Fibroblast of lung (primary cell): ENCODE data around the gene GABPA. TPM values are rescaled to one million over a fixed set of nuclear protein-coding genes. Genes with fewer than 3 reads are reported as not detected.
"Not testable (repeated sequence)": the region's sequence is repeated elsewhere in the genome, so short reads cannot be mapped to it uniquely, and the experiment has no call there.

Experiments used
- DNase-seq, 2 donors: peaks; one replicate each; pipeline versions ENCODE4 v3.0.0 to v3.0.0-alpha.2; 2010; ENCODE audit warnings: low read depth in 2 of 2
- H2AFZ ChIP-seq: 2 replicates; pipeline ENCODE4 v1.5.1; 2012; ENCODE audit warnings: low read length, control low read depth, inconsistent platforms
- H3K27ac ChIP-seq: 2 replicates; pipeline ENCODE4 v1.5.1; 2011; ENCODE audit warnings: low read length, control low read depth; ENCODE audit not compliant: insufficient read depth
- H3K27me3 ChIP-seq: 2 replicates; pipeline ENCODE4 v1.5.1; 2011; ENCODE audit warnings: mild to moderate bottlenecking, low read length; ENCODE audit not compliant: control insufficient read depth, insufficient read depth
- H3K36me3 ChIP-seq: 2 replicates; pipeline ENCODE4 v1.5.1; 2011; ENCODE audit warnings: low read length; ENCODE audit not compliant: control insufficient read depth, insufficient read depth
- H3K4me1 ChIP-seq: 2 replicates; pipeline ENCODE4 v1.5.1; 2011; ENCODE audit warnings: low read length; ENCODE audit not compliant: control insufficient read depth, insufficient read depth; ENCODE audit errors: extremely low read depth
- H3K4me2 ChIP-seq: 2 replicates; pipeline ENCODE4 v1.5.1; 2011; ENCODE audit warnings: low read length, control low read depth; ENCODE audit not compliant: insufficient read depth; ENCODE audit errors: extremely low read depth
- H3K4me3 ChIP-seq, 4 experiments: fragments of 200-600 bp in 1 of 4; sonication (generic) in 1 of 4; replicated peaks in 1 of 4; 2 replicates each; pipeline ENCODE4 v1.5.1; 2011 to 2016; ENCODE audit warnings: low read length in 4 of 4, low read depth in 3 of 4, mild to moderate bottlenecking in 3 of 4, control low read depth in 2 of 4, inconsistent platforms in 1 of 4, mixed read lengths in 1 of 4; ENCODE audit not compliant: insufficient read depth in 1 of 4; ENCODE audit errors: control extremely low read depth in 1 of 4
- H3K79me2 ChIP-seq: 2 replicates; pipeline ENCODE4 v1.5.1; 2012; ENCODE audit warnings: mild to moderate bottlenecking, low read length, inconsistent platforms; ENCODE audit not compliant: control insufficient read depth, insufficient read depth
- H3K9ac ChIP-seq: 2 replicates; pipeline ENCODE4 v1.5.1; 2011; ENCODE audit warnings: mild to moderate bottlenecking, low read length, control low read depth; ENCODE audit not compliant: insufficient read depth
- H3K9me3 ChIP-seq: 2 replicates; pipeline ENCODE4 v1.5.1; 2012; ENCODE audit warnings: low read depth, low read length; ENCODE audit not compliant: control insufficient read depth, insufficient read depth
- H4K20me1 ChIP-seq: 2 replicates; pipeline ENCODE4 v1.5.1; 2011; ENCODE audit warnings: low read length; ENCODE audit not compliant: control insufficient read depth, insufficient read depth; ENCODE audit errors: extremely low read depth
- CTCF ChIP-seq, 2 donors: IDR thresholded peaks in 1 of 2; conservative IDR thresholded peaks in 1 of 2; 1 replicate in 1 of 2; 2 replicates in 1 of 2; pipeline ENCODE4 v1.5.1; 2011 to 2012; ENCODE audit warnings: low read length in 2 of 2, control low read depth in 1 of 2, inconsistent platforms in 1 of 2, low read depth in 1 of 2, mild to moderate bottlenecking in 1 of 2
- EZH2 ChIP-seq: IDR thresholded peaks from 2 replicates; pipeline ENCODE4 v1.5.1; 2012; ENCODE audit warnings: low read length, control low read depth, mild to moderate bottlenecking; ENCODE audit errors: missing control alignments
- polyA plus RNA-seq, 2 donors: library from polyadenylated mRNA; depleted of rRNA in 1 of 2; stranded (reverse) in 1 of 2; unstranded in 1 of 2; fragments of >200 nt; gene quantifications; 2 replicates each; pipeline ENCODE4 v1.2.1, GENCODE V29; 2011 to 2012; ENCODE audit warnings: missing spikeins in 1 of 2
- total RNA-seq: library from RNA; depleted of rRNA; stranded (reverse); fragments of >200 nt; gene quantifications from 2 replicates; pipeline ENCODE4 v1.2.1, GENCODE V29; 2014

The GABPA gene
- total and polyA plus RNA-seq, 2 donors (not counting 1 experiment from before 2014, with no cell fraction given) = 20.5 to 28.6 TPM

DNA sequence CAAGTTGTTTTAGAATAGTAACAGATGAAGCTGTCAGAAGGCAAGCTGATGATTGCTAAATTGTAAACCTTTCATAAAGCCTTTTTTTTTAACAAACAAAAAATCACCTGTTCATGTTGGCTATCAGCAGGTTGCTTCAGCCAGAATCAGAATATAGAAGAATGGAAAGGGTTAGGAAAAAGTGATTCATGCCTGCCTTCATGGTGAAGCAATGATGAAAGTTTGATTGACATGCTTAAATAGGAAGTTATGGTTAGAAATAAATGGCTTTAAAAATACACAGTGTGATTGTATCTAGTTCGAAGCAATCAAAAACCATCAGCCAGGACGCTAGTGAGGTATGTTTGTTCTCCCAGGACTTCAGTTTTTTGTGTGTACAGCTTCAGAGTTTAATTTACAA is 37.9 kb downstream of the GABPA start:
- Histone ChIP-seq H3K4me1 (no peaks in the 10 kb centered on the region), H3K36me3 (no peaks in the 10 kb centered on the region), H3K27me3 (no peaks in the 10 kb centered on the region), H3K9ac (no peak overlapping the region), H3K27ac (no peak overlapping the region), H3K9me3 (no peaks in the 10 kb centered on the region), H3K4me2 (no peak overlapping the region), H3K79me2 (no peaks in the 10 kb centered on the region), H3K4me3 (no peak overlapping the region), H4K20me1 (no peaks in the 10 kb centered on the region), H2AFZ (no peak overlapping the region)
- peak in 1 of 2 donors; percentile 3 for DNase-seq
- TF ChIP-seq CTCF (conservative IDR thresholded peaks at IDR 0.05 in 1 of 2, IDR thresholded peaks at IDR 0.05 in 1 of 2; ENCODE audit: low read depth in 1 of 2, low read length in 2 of 2) = no peak
- TF ChIP-seq EZH2 = no peak

- Histone ChIP-seq H3K36me3 (no peaks in the 10 kb centered on the region), H3K27ac (no peak overlapping the region), H2AFZ (no peak overlapping the region), H3K4me2 (no peak overlapping the region), H3K27me3 (no peaks in the 10 kb centered on the region), H3K4me3 (no peak overlapping the region), H3K9me3 (no peaks in the 10 kb centered on the region), H3K79me2 (no peaks in the 10 kb centered on the region), H3K4me1 (no peaks in the 10 kb centered on the region), H4K20me1 (no peaks in the 10 kb centered on the region), H3K9ac (no peak overlapping the region)
- no peak for DNase-seq
- TF ChIP-seq CTCF (conservative IDR thresholded peaks at IDR 0.05 in 1 of 2, IDR thresholded peaks at IDR 0.05 in 1 of 2; ENCODE audit: low read depth in 1 of 2, low read length in 2 of 2) = no peak
These were observed 41.7 kb downstream of the GABPA start for GRCh38 chr21:25776440-25776839.

GRCh38 chr21:25778126-25778875 is 43.5 kb downstream of the GABPA start:
- not testable (repeated sequence) for H3K9me3 ChIP-seq, DNase-seq, H3K4me1 ChIP-seq, H4K20me1 ChIP-seq, H3K36me3 ChIP-seq, H3K4me3 ChIP-seq, H3K4me2 ChIP-seq, H3K27ac ChIP-seq, H2AFZ ChIP-seq, H3K9ac ChIP-seq, H3K27me3 ChIP-seq, H3K79me2 ChIP-seq
